Upper lobe of left lung (tissue), 4 donors: ENCODE data around the gene TM2D3.

Experiments
- CTCF ChIP-seq, 6 experiments: fragments of 450-650 bp in 4 of 6; fragments of 200-600 bp in 2 of 6; sonication (generic) in 2 of 6; IDR thresholded peaks; one replicate each; pipeline ENCODE4 v1.5.1; 2016 to 2019; ENCODE audit warnings: antibody characterized with exemption in 6 of 6
- EP300 ChIP-seq, 4 donors: sonication (generic); formaldehyde crosslinking; IDR thresholded peaks; one replicate each; pipeline ENCODE4 v1.5.1; 2017; ENCODE audit warnings: antibody characterized with exemption in 4 of 4, control low read depth in 2 of 4
- POLR2A ChIP-seq, 4 donors: fragments of 450-650 bp; IDR thresholded peaks; one replicate each; pipeline ENCODE4 v1.5.1; 2016 to 2017; ENCODE audit warnings: antibody characterized with exemption in 4 of 4, mild to moderate bottlenecking in 2 of 4
- POLR2AphosphoS5 ChIP-seq, 2 donors: sonication (generic); formaldehyde crosslinking; IDR thresholded peaks; one replicate each; pipeline ENCODE4 v1.5.1; 2017; ENCODE audit warnings: antibody characterized with exemption in 2 of 2

DNA sequence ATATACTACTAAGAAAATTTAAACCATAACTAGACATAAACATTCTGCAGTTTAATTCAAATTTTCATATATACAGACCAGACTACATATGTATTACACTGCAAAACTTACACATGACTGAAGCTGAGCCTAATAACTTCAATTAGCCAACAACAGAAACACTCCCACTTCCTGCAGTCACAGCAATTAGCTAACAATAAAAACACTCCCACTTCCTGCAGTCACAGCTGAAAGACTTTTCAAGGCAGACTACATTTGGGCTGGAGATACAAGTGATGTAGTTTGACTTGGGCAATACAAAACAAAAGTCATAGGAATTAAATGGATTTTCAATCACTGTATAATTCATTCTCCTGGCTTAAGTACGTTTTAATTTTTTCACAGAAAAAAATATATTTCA is 10.3 kb downstream of the TM2D3 start:
- TF ChIP-seq CTCF (IDR thresholded peaks at IDR 0.05): no peak
- no peak for TF ChIP-seq POLR2A (IDR thresholded peaks at IDR 0.05)
- TF ChIP-seq POLR2AphosphoS5 (IDR thresholded peaks at IDR 0.05): peak in 1 of 2 donors; percentile 24
- no peak for TF ChIP-seq EP300 (IDR thresholded peaks at IDR 0.05)
